HFFc6 (cell line): ENCODE measurements around the gene GRAMD1B. TPM values are rescaled to one million over a fixed set of nuclear protein-coding genes. Genes with fewer than 3 reads are reported as not detected.
A peak's percentile ranks its signal among the peaks of the same experiment; 100 is the strongest.

ENCODE experiments used
- DNase-seq: peaks from one replicate; pipeline ENCODE4 v3.0.0-alpha.2; 2018
- H3K27ac Mint-ChIP-seq: 2 replicates; pipeline ENCODE4 v1.8.0; 2020; ENCODE audit warnings: mild to moderate bottlenecking, mixed read lengths
- H3K27me3 Mint-ChIP-seq: 2 replicates; pipeline ENCODE4 v1.8.0; 2021; ENCODE audit warnings: mild to moderate bottlenecking, moderate library complexity, mixed read lengths; ENCODE audit not compliant: insufficient read depth
- H3K36me3 Mint-ChIP-seq: 2 replicates; pipeline ENCODE4 v1.8.0; 2021; ENCODE audit warnings: low read depth, mixed read lengths
- H3K4me1 Mint-ChIP-seq: 2 replicates; pipeline ENCODE4 v1.8.0; 2020; ENCODE audit warnings: low read depth, mixed read lengths
- H3K4me3 Mint-ChIP-seq: 2 replicates; pipeline ENCODE4 v1.8.0; 2020; ENCODE audit warnings: mild to moderate bottlenecking, moderate library complexity, mixed read lengths
- H3K9me3 Mint-ChIP-seq: 2 replicates; pipeline ENCODE4 v1.8.0; 2020; ENCODE audit warnings: mild to moderate bottlenecking, mixed read lengths
- total RNA-seq, 6 experiments: library from RNA; stranded (reverse); fragmentation: NEBNext Ultra II Directional; extraction: Animal tissue kit (Norgen Biotek cat#: 25700); gene quantifications; 2 replicates in 1 of 6; 3 replicates in 5 of 6; pipeline ENCODE4 v1.2.3, GENCODE V29; 2021
- TF ChIP-seq, protein P1 (sequence below): fragments of 200-600 bp; sonication (generic); IDR thresholded peaks from 2 replicates; pipeline ENCODE4 v1.5.0; 2021; ENCODE audit warnings: antibody characterized with exemption, mild to moderate bottlenecking

Gene GRAMD1B
- total RNA-seq, 6 experiments from 2014 or later, result 46.1 to 54.5 (median 51.3) TPM

DNA sequence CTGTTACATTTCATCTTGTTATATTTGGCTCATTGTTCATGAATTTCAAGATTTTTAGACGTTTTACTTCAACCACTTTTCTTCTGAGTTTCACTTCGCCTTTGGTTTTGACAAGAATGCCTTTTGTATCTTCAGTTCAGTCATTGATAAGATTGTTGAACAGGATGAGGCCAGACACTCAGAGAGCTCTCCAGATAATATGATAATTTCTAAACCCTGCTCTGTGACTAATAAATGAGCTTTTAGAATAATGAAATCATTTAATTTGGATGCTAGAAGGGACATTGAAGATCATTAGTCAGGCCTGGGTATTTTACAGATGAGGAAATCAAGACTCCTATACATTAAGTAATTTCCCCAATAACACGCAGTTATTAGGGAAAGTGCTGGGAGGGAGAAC, 37.2 kb upstream of the GRAMD1B start:
- Mint-ChIP-seq H3K4me1 (no peaks in the 10 kb centered on the region), H3K27me3 (peaks cover 22% of the 10 kb centered on the region), H3K36me3 (no peaks in the 10 kb centered on the region), H3K27ac (no peak overlapping the region), H3K9me3 (no peaks in the 10 kb centered on the region), H3K4me3 (no peak overlapping the region)
- no peak for DNase-seq
- TF ChIP-seq, protein P1, sequence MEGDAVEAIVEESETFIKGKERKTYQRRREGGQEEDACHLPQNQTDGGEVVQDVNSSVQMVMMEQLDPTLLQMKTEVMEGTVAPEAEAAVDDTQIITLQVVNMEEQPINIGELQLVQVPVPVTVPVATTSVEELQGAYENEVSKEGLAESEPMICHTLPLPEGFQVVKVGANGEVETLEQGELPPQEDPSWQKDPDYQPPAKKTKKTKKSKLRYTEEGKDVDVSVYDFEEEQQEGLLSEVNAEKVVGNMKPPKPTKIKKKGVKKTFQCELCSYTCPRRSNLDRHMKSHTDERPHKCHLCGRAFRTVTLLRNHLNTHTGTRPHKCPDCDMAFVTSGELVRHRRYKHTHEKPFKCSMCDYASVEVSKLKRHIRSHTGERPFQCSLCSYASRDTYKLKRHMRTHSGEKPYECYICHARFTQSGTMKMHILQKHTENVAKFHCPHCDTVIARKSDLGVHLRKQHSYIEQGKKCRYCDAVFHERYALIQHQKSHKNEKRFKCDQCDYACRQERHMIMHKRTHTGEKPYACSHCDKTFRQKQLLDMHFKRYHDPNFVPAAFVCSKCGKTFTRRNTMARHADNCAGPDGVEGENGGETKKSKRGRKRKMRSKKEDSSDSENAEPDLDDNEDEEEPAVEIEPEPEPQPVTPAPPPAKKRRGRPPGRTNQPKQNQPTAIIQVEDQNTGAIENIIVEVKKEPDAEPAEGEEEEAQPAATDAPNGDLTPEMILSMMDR, result no peak

DNA sequence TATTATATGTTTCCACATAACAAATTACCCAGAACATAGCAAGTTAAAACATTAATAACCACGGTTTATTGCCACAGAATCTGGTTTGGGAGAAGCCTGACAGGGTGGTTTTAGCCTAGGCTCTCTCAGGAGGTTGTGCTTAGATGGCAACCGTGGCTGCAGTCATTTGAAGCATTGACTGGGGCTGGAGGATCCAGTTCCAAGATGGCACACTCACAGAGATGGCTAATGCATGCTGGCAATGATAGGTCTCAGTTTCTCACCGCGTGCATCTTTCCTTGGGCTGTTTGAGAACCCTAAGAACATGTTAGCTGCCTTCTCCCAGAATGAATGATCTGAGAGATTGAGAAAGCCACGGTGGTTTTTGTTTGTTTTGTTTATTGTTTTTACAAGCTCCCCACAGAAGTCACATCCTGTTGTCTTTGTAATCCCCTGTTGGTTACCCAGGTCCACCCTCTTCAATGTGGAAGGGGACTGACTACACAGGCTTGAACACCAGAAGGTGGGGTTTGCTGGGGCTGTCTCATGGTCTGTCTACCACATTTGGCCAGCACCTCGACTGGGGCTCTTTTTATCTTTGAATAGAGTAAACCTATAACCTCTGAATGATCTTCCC, 36.6 kb upstream of the GRAMD1B start:
- no peaks in the 10 kb centered on the region for H3K9me3 Mint-ChIP-seq
- peaks cover 22% of the 10 kb centered on the region for H3K27me3 Mint-ChIP-seq
- no peak for DNase-seq

DNA sequence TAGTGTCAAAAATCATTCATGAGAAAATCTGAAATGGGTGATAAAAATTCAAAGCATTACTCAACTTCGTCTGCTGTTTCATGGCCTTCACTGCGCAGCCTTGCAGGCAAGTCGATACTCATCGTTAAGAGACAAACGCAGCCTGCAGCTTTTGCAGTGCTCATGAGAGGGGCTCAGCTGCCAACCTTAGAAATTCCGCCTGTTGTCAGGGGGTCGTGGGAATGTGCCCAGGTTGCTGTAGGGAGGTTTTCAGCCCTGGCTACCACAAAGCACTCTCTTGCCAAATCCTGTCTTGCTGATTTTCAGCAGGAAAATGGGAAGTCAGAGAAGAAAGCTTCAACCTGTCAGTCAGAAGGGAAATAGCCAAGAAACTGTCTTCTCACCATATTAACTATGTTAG, 25.4 kb upstream of the GRAMD1B start:
- Mint-ChIP-seq H3K4me3 (no peak overlapping the region), H3K9me3 (no peaks in the 10 kb centered on the region), H3K27ac (no peak overlapping the region), H3K27me3 (peaks cover 4% of the 10 kb centered on the region), H3K4me1 (peaks cover 25% of the 10 kb centered on the region), H3K36me3 (no peaks in the 10 kb centered on the region)
- TF ChIP-seq, protein P1, result no peak
- no peak for DNase-seq

More for the DNA sequence above, 36.6 kb upstream of the GRAMD1B start:
- no peaks in the 10 kb centered on the region for H3K4me1 Mint-ChIP-seq
- H3K4me3 Mint-ChIP-seq, result no peak overlapping the region
- TF ChIP-seq, protein P1, result no peak
- no peak overlapping the region for H3K27ac Mint-ChIP-seq
- H3K36me3 Mint-ChIP-seq, result no peaks in the 10 kb centered on the region

DNA sequence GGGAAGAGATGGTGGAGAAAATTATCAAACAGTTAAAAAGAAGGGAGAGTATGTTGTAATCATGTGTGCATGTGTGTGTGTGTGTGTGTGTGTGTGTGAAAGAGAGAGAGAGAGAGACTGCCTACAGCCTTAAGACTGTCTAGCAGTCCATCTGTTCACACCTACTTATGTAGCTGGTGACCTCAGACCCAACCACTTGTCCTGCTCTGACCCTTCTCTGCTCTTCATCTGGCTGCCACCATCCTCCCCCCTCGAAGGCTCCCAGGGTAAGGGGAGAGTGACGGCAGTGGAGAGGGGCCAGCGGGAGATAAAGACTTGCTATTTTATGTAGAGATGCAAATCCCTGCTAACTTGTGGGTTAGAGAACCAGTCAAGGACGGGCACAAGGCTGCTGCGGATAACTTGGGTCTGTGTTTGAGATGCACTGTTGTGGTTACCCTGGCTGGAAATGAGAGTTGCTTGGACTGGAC, 24.9 kb upstream of the GRAMD1B start:
- Mint-ChIP-seq H3K27ac (no peak overlapping the region), H3K27me3 (peaks cover 4% of the 10 kb centered on the region), H3K4me3 (no peak overlapping the region), H3K36me3 (no peaks in the 10 kb centered on the region), H3K4me1 (peaks cover 25% of the 10 kb centered on the region), H3K9me3 (no peaks in the 10 kb centered on the region)
- DNase-seq, result no peak
- TF ChIP-seq, protein P1, result no peak

DNA sequence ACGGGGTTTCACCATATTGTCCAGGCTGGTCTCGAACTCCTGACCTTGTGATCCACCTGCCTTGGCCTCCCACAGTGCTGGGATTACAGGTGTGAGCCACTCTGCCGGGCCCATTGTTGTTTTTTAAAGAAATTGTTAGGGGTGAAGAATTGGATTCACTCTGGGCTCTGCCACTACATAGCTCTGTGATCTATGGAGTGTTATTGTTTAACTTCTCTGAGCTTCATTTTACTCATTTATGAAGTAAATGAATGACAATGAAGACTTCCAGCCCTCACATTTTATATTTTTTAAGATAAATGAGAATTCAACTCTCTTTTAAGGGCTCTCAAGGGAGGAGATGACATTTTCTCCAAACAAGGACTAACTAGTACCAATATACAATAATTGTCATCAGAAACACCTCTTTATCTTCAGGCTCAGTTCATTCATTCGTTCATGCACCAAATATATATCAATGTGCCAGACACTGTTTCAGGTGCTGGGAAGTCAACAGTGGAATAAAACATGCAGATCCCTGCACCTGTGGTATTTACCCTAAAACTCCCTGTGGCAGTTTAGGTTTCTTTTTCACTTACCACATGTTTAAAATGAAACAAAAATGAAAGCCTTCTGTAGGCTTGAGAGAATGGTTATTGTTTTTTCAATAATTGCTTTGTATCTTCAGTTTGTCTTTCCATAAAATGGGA, 23.5 kb upstream of the GRAMD1B start:
- H3K36me3 Mint-ChIP-seq, result no peaks in the 10 kb centered on the region
- peak overlapping the region; percentile 79 for H3K4me3 Mint-ChIP-seq
- DNase-seq, result no peak
- H3K27me3 Mint-ChIP-seq, result peaks cover 4% of the 10 kb centered on the region
- peaks cover 25% of the 10 kb centered on the region for H3K4me1 Mint-ChIP-seq
- H3K27ac Mint-ChIP-seq, result no peak overlapping the region
- TF ChIP-seq, protein P1, result no peak
- no peaks in the 10 kb centered on the region for H3K9me3 Mint-ChIP-seq
